Heart left ventricle (tissue), 16 donors: ENCODE data around the gene CCNL1. TPM values are rescaled to one million over a fixed set of nuclear protein-coding genes. Genes with fewer than 3 reads are reported as not detected.

ENCODE experiments used
- ATAC-seq, 4 donors: fragments of 200-7000 bp; cut with Tn5 transposase; one replicate each; pipeline ENCODE4 v1.9.1; 2020 to 2022; ENCODE audit warnings: moderate library complexity in 4 of 4, mild to moderate bottlenecking in 3 of 4, moderate number of reproducible peaks in 1 of 4
- DNase-seq, 5 donors: peaks; one replicate each; pipeline ENCODE4 v3.0.0-alpha.2; 2020
- H3K27ac ChIP-seq, 12 donors: fragments of 200-600 bp; sonication (generic) in 4 of 12; one replicate each; pipeline versions ENCODE4 v1.5.0 to v1.8.0; 2016 to 2022; ENCODE audit warnings: mild to moderate bottlenecking in 2 of 12
- H3K27me3 ChIP-seq, 9 donors: fragments of 200-600 bp; sonication (generic) in 2 of 9; one replicate each; pipeline versions ENCODE4 v1.5.1 to v1.8.0; 2016 to 2022; ENCODE audit warnings: mild to moderate bottlenecking in 3 of 9
- H3K36me3 ChIP-seq, 9 donors: fragments of 200-600 bp; sonication (generic) in 2 of 9; one replicate each; pipeline versions ENCODE4 v1.5.0 to v1.8.0; 2018 to 2022; ENCODE audit warnings: mild to moderate bottlenecking in 2 of 9
- H3K4me1 ChIP-seq, 12 donors: fragments of 200-600 bp; sonication (generic) in 4 of 12; one replicate each; pipeline versions ENCODE4 v1.5.0 to v1.8.0; 2016 to 2022; ENCODE audit warnings: mild to moderate bottlenecking in 3 of 12
- H3K4me3 ChIP-seq, 12 donors: fragments of 200-600 bp; sonication (generic) in 4 of 12; one replicate each; pipeline versions ENCODE4 v1.5.0 to v1.8.0; 2017 to 2022; ENCODE audit warnings: mild to moderate bottlenecking in 9 of 12, moderate library complexity in 4 of 12
- H3K9me3 ChIP-seq, 12 donors: fragments of 200-600 bp; sonication (generic) in 4 of 12; one replicate each; pipeline versions ENCODE4 v1.5.0 to v1.8.0; 2016 to 2022; ENCODE audit warnings: mild to moderate bottlenecking in 1 of 12
- POLR2A ChIP-seq, 2 donors: fragments of 450-650 bp; IDR thresholded peaks; one replicate each; pipeline ENCODE4 v1.6.1; 2017; ENCODE audit warnings: antibody characterized with exemption in 2 of 2, mild to moderate bottlenecking in 2 of 2, moderate library complexity in 2 of 2
- WGBS, 4 donors: extraction: QIAGEN DNeasy Blood & Tissue Kit in 2 of 4; methylation state at CpG; one replicate each; pipeline versions ENCODE4 v1.1.5 to v1.1.7; 2013 to 2018; 5-methylcytosine and 5-hydroxymethylcytosine counted together
- intact Hi-C, 10 donors: fragments of 100-400 bp; cut with DNase I; formaldehyde crosslinking; loops; one replicate each; pipeline versions ENCODE4 v1.11.1 to v1.14.2; 2022
- polyA plus RNA-seq, 2 donors: library from polyadenylated mRNA; stranded (reverse); fragments of 200-250 nt; gene quantifications; one replicate each; pipeline ENCODE4 v1.2.3, GENCODE V29; 2013
- total RNA-seq, 9 donors: library from RNA; depleted of rRNA in 2 of 9; stranded (reverse); fragments of >200 nt in 2 of 9; fragmentation: NEBNext Ultra II Directional in 3 of 9; extraction: Animal tissue kit (Norgen Biotek cat#: 25700) in 3 of 9; gene quantifications; one replicate each; pipeline versions ENCODE4 v1.1.0 to v1.2.4, GENCODE V29; 2016 to 2023
- TF ChIP-seq, protein P1 (sequence below), 12 donors: fragments of 200-600 bp; sonication (generic) in 4 of 12; IDR thresholded peaks; one replicate each; pipeline versions ENCODE4 v1.5.0 to v1.8.0; 2018 to 2022; ENCODE audit warnings: antibody characterized with exemption in 12 of 12, mild to moderate bottlenecking in 5 of 12
- donor health status: ischemic (EF 13 %, LVEDD 7.1; RV severe dilation, severe dysfunction).
- donor health status: healthy with polysubstance abuse.
- donor health status: DM: no; HTN: yes; CAD: no.
- donor health status: DM: no; HTN: no; CAD: no.
- donor health status: ischemic (EF 25% LVEDD 6.9; RV normal size, moderate dysfunction).
- donor health status: ischemic (EF 25% LVEDD 5.7; RV mildly dilated, moderate dysfunction).
- donor health status: healthy.
- donor health status: DM: yes; HTN: yes; CAD: no.
- donor health status: ischemic (EF 35%, LVEDD 5.7; RV mildly dilated, moderate dysfunction).
- donor health status: nonischemic (EF 11% LVEDD 7.7; RV severe dilation, severe dysfunction).
- donor health status: DM: yes; HTN: yes; CAD: no.
- donor health status: PGD.
- donor health status: ischemic (EF 29% LVEDD 5.4; RV normal size, mild dysfunction).
- donor health status: nonischemic (EF 23%, LVEDD 6.1; RV moderate dilation, normal function).

The CCNL1 gene
- total and polyA plus RNA-seq, 11 donors: 15.5 to 66.7 (median 25.3) TPM

DNA sequence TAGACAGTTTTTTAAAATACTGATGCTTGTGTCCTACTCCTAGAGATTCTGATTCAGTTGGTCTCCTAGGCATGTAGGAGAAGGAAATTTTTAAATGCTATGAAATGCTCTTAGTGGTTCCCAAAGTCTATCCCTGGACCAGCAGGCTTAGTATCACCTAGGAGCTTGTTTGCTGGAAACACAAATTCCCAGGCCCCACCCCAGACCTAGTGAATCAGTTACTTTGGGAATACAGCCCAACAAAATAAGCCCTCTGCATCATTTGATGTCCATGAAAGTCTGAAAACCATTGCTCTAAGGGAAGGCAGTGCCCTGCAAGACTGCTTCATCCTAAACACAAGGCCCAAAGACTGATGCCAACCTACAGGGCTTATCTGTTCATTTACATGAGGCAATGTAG is 36.3 kb downstream of the CCNL1 start:
- DNase-seq (no peak), ATAC-seq (no peak)
- Histone ChIP-seq H3K36me3 (no peaks in the 10 kb centered on the region), H3K9me3 (no peaks in the 10 kb centered on the region), H3K4me1 (peaks cover 0 to 32% (median 8%) of the 10 kb centered on the region in 12 donors), H3K27ac (no peak overlapping the region), H3K27me3 (no peaks in the 10 kb centered on the region), H3K4me3 (no peak overlapping the region)
- intact Hi-C loops: no loop called here
- TF ChIP-seq POLR2A (IDR thresholded peaks at IDR 0.05): no peak
- TF ChIP-seq, protein P1, sequence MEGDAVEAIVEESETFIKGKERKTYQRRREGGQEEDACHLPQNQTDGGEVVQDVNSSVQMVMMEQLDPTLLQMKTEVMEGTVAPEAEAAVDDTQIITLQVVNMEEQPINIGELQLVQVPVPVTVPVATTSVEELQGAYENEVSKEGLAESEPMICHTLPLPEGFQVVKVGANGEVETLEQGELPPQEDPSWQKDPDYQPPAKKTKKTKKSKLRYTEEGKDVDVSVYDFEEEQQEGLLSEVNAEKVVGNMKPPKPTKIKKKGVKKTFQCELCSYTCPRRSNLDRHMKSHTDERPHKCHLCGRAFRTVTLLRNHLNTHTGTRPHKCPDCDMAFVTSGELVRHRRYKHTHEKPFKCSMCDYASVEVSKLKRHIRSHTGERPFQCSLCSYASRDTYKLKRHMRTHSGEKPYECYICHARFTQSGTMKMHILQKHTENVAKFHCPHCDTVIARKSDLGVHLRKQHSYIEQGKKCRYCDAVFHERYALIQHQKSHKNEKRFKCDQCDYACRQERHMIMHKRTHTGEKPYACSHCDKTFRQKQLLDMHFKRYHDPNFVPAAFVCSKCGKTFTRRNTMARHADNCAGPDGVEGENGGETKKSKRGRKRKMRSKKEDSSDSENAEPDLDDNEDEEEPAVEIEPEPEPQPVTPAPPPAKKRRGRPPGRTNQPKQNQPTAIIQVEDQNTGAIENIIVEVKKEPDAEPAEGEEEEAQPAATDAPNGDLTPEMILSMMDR (IDR thresholded peaks at IDR 0.05): no peak

DNA sequence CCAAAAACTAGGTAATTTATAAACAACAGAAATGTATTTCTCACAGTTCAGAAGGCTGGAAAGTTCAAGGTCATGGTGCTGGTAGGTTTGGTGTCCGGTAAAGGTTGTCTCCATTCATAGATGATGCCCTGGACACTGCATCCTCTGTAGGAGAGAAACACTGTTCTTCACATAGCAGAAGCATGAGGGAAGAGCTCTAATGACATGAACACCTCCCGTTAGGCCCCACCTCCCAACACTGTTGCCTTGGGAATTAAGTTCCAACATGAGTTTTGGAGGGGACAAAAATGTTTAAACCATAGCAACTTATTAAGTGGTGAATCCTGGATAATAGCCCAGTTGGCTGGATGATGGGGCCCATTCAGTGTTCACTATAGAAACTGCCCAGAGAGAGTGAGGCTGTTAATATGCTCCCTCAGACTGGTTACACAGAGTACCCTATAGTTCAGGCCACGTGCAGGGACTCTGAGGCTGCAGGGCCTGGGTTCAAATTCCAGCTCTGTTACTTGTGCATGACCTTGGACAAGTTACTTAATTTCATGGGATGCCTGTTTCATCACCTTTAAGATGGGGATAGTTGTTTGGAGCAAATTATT is 37.0 kb downstream of the CCNL1 start:
- Histone ChIP-seq H3K4me1 (peaks cover 0 to 30% (median 4%) of the 10 kb centered on the region in 12 donors), H3K36me3 (no peaks in the 10 kb centered on the region), H3K9me3 (no peaks in the 10 kb centered on the region), H3K27me3 (no peaks in the 10 kb centered on the region), H3K27ac (no peak overlapping the region), H3K4me3 (no peak overlapping the region)
- no peak for ATAC-seq
- no peak for TF ChIP-seq POLR2A (IDR thresholded peaks at IDR 0.05)
- TF ChIP-seq, protein P1 (IDR thresholded peaks at IDR 0.05): no peak
- intact Hi-C loops: no loop called here
- no peak for DNase-seq
- WGBS, 4 donors: 87 to 90% (median 88%) methylated on average over 3 of the region's 3 CpGs

DNA sequence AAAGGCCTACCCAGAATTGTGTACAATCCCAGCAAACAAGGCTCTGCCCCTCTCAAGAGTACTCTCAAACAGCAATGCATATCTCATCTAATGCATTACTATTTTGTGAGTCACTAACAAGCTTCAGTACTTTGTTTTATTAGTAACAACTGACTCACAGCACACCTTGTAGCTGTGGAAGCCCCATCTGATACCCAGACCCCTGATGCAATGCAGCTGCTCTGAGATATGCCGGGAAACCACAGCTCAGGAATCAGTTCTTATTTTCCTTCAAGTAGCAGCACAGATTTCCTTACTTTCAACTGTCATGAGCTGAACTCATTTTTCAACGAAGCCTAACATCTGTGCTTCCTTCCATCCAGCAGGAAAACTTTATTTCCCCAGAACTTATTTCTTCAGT is 37.8 kb downstream of the CCNL1 start:
- DNase-seq: no peak
- no peaks in the 10 kb centered on the region for H3K27me3 ChIP-seq
- no peaks in the 10 kb centered on the region for H3K36me3 ChIP-seq
- WGBS, 4 donors: 44 to 70% (median 62%) methylated on average over 2 of the region's 2 CpGs
- H3K4me3 ChIP-seq: no peak overlapping the region
- intact Hi-C loops: no loop called here
- TF ChIP-seq POLR2A (IDR thresholded peaks at IDR 0.05): no peak
- TF ChIP-seq, protein P1 (IDR thresholded peaks at IDR 0.05): no peak
- no peaks in the 10 kb centered on the region for H3K9me3 ChIP-seq
- H3K4me1 ChIP-seq: peaks cover 0 to 22% (median 0%) of the 10 kb centered on the region in 12 donors
- H3K27ac ChIP-seq: peak overlapping the region in 1 of 12 donors; percentile 12
- peak in 2 of 4 donors; percentile 45 to 61 for ATAC-seq

DNA sequence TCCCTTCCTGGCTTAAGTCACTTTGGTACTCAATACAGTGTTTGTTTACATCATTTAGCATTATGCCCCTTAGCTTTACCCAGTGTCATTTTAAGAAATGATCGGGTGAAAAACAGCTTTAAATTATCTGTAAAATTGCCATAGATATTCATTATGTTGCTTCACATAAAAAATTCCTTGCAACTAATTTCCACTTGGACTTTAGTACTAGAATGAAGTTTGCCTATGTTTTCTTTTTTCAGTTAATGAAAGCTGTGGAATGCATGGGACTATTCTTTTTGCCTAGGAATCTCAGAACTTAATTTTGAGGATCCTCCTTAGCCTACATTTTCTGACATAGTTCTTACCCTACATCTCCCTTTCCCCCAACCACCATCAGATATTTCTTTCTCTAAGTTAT is 38.4 kb downstream of the CCNL1 start:
- Histone ChIP-seq H3K27me3 (no peaks in the 10 kb centered on the region), H3K4me1 (peaks cover 0 to 24% (median 0%) of the 10 kb centered on the region in 12 donors), H3K4me3 (no peak overlapping the region), H3K27ac (no peak overlapping the region), H3K36me3 (no peaks in the 10 kb centered on the region), H3K9me3 (no peaks in the 10 kb centered on the region)
- ATAC-seq: no peak
- 72 to 86% (median 80%) methylated on average over 1 of the region's 1 CpG for WGBS, 4 donors
- no peak for DNase-seq
- intact Hi-C loops: no loop called here
- no peak for TF ChIP-seq POLR2A (IDR thresholded peaks at IDR 0.05)
- TF ChIP-seq, protein P1 (IDR thresholded peaks at IDR 0.05): no peak
